OCI-LY7 (cell line): ENCODE measurements around the gene SMYD3. TPM values are rescaled to one million over a fixed set of nuclear protein-coding genes. Genes with fewer than 3 reads are reported as not detected.

Source experiments
- BruUV-seq: library from RNA; stranded (reverse); fragments of 400-500 nt; replicated peaks from 2 replicates; lab custom pipeline; 2021; lab: Mats Ljungman, UMichigan
- CTCF ChIA-PET: fragments of 300-600 bp; sonication (Branson Sonifier 250); formaldehyde crosslinking; loops from one replicate; lab custom pipeline; 2022; ENCODE audit warnings: antibody characterized with exemption; ENCODE audit not compliant: unreplicated experiment; lab: Charles Lee
- POLR2A ChIA-PET: fragments of 300-600 bp; sonication (Branson Sonifier 250); formaldehyde crosslinking; loops from one replicate; lab custom pipeline; 2022; ENCODE audit warnings: antibody characterized with exemption; lab: Charles Lee
- DNase-seq: peaks from one replicate; pipeline ENCODE4 v3.0.0-alpha.2; 2015; ENCODE audit warnings: low spot score
- H2AFZ ChIP-seq: fragments of 200-600 bp; sonication (generic), shearing (Covaris generic); 2 replicates; pipeline ENCODE4 v1.6.1; 2014; ENCODE audit warnings: mild to moderate bottlenecking, antibody characterized with exemption, low read length, moderate library complexity
- H3K27ac ChIP-seq: fragments of 200-600 bp; sonication (generic); 2 replicates; pipeline ENCODE4 v1.5.1; 2014; ENCODE audit warnings: mixed run types, low read depth, mild to moderate bottlenecking, moderate library complexity, low read length, inconsistent platforms; ENCODE audit not compliant: poor library complexity, severe bottlenecking
- H3K36me3 ChIP-seq: fragments of 200-600 bp; sonication (generic); 2 replicates; pipeline ENCODE4 v1.6.1; 2014; ENCODE audit warnings: mild to moderate bottlenecking, antibody characterized with exemption, low read length, moderate library complexity, mixed read lengths; ENCODE audit not compliant: insufficient read depth
- H3K4me1 ChIP-seq: fragments of 200-600 bp; sonication (generic); 2 replicates; pipeline ENCODE4 v1.5.1; 2014; ENCODE audit warnings: mild to moderate bottlenecking, low read length; ENCODE audit not compliant: insufficient read depth, poor library complexity, severe bottlenecking
- H3K4me2 ChIP-seq: fragments of 200-600 bp; sonication (generic); 2 replicates; pipeline ENCODE4 v1.6.1; 2014; ENCODE audit warnings: mild to moderate bottlenecking, low read length
- H3K4me3 ChIP-seq: fragments of 200-600 bp; sonication (generic); 2 replicates; pipeline ENCODE4 v1.5.1; 2014; ENCODE audit warnings: mild to moderate bottlenecking, low read depth, low read length; ENCODE audit not compliant: poor library complexity, severe bottlenecking
- H3K79me2 ChIP-seq: fragments of 200-600 bp; sonication (generic); 2 replicates; pipeline ENCODE4 v1.6.1; 2016; ENCODE audit warnings: low read depth, mild to moderate bottlenecking, low read length, moderate library complexity, mixed read lengths; ENCODE audit not compliant: insufficient read depth
- H3K9me2 ChIP-seq: fragments of 200-600 bp; sonication (generic); 2 replicates; pipeline ENCODE4 v1.6.1; 2016; ENCODE audit warnings: mild to moderate bottlenecking, low read length, mixed read lengths; ENCODE audit not compliant: insufficient read depth
- H3K9me3 ChIP-seq: fragments of 200-600 bp; sonication (generic); 2 replicates; pipeline ENCODE4 v1.6.1; 2014; ENCODE audit warnings: mild to moderate bottlenecking, mixed run types, low read length, mixed read lengths
- H4K20me1 ChIP-seq: fragments of 200-600 bp; sonication (generic); 2 replicates; pipeline ENCODE4 v1.6.1; 2014; ENCODE audit warnings: mild to moderate bottlenecking, antibody characterized with exemption, low read length, moderate library complexity, mixed read lengths; ENCODE audit not compliant: insufficient read depth
- CTCF ChIP-seq: fragments of 200-600 bp; sonication (generic); conservative IDR thresholded peaks from 2 replicates; pipeline ENCODE4 v1.5.1; 2014; ENCODE audit warnings: mild to moderate bottlenecking, antibody characterized with exemption, low read length, moderate library complexity, mixed read lengths
- EZH2phosphoT487 ChIP-seq: fragments of 200-600 bp; sonication (generic); IDR thresholded peaks from 2 replicates; pipeline ENCODE4 v1.6.1; 2018; ENCODE audit warnings: low read depth, borderline replicate concordance, mild to moderate bottlenecking, mixed run types, antibody characterized with exemption, low read length, moderate library complexity, mixed read lengths
- intact Hi-C: fragments of 100-400 bp; cut with micrococcal nuclease; formaldehyde crosslinking; loops from one replicate; pipeline ENCODE4 v1.10.0; 2022; ENCODE audit not compliant: unreplicated experiment
- total RNA-seq, 2 experiments: library from RNA; depleted of rRNA in 1 of 2; stranded (reverse); fragments of >200 nt in 1 of 2; shearing (Covaris generic) in 1 of 2; gene quantifications; 2 replicates each; pipeline ENCODE4 v1.2.3, GENCODE V29; 2014 to 2022

SMYD3 gene
- total RNA-seq, 2 experiments from 2014 or later: 28.9 to 34.5 TPM

GRCh38 chr1:245987577-245987976 lies 519.5 kb downstream of the SMYD3 start:
- Histone ChIP-seq H3K4me1 (no peaks in the 10 kb centered on the region), H3K4me2 (no peak overlapping the region), H3K9me3 (no peaks in the 10 kb centered on the region), H3K27ac (no peak overlapping the region), H2AFZ (no peak overlapping the region), H3K79me2 (no peaks in the 10 kb centered on the region), H3K9me2 (no peaks in the 10 kb centered on the region), H4K20me1 (no peaks in the 10 kb centered on the region), H3K4me3 (no peak overlapping the region), H3K36me3 (no peaks in the 10 kb centered on the region)
- ChIA-PET CTCF (no interaction called here), POLR2A (no interaction called here)
- intact Hi-C loops: no loop called here
- BruUV-seq: no TSS peak
- TF ChIP-seq EZH2phosphoT487: no peak
- TF ChIP-seq CTCF: no peak
- DNase-seq: no peak

- Histone ChIP-seq H3K79me2 (no peaks in the 10 kb centered on the region), H3K4me3 (no peak overlapping the region), H3K27ac (no peak overlapping the region), H3K36me3 (no peaks in the 10 kb centered on the region), H3K4me1 (no peaks in the 10 kb centered on the region), H3K9me2 (no peaks in the 10 kb centered on the region), H3K9me3 (no peaks in the 10 kb centered on the region), H3K4me2 (no peak overlapping the region), H4K20me1 (no peaks in the 10 kb centered on the region), H2AFZ (no peak overlapping the region)
- TF ChIP-seq EZH2phosphoT487: no peak
- no peak for TF ChIP-seq CTCF
- no peak for DNase-seq
- BruUV-seq: no TSS peak
- intact Hi-C loops: no loop called here
- ChIA-PET CTCF (no interaction called here), POLR2A (no interaction called here)
These were observed 519.9 kb downstream of the SMYD3 start for GRCh38 chr1:245987219-245987545.

- H3K27ac ChIP-seq: no peak overlapping the region
- POLR2A ChIA-PET: no interaction called here
- no peaks in the 10 kb centered on the region for H3K9me3 ChIP-seq
- H4K20me1 ChIP-seq: no peaks in the 10 kb centered on the region
- CTCF ChIA-PET: no interaction called here
- H3K36me3 ChIP-seq: no peaks in the 10 kb centered on the region
- H3K79me2 ChIP-seq: no peaks in the 10 kb centered on the region
- BruUV-seq: no TSS peak
- H3K4me3 ChIP-seq: no peak overlapping the region
- H3K9me2 ChIP-seq: no peaks in the 10 kb centered on the region
- no peak overlapping the region for H2AFZ ChIP-seq
- H3K4me2 ChIP-seq: no peak overlapping the region
- intact Hi-C loops: no loop called here
- H3K4me1 ChIP-seq: no peaks in the 10 kb centered on the region
- no peak for DNase-seq
- TF ChIP-seq CTCF (no peak), EZH2phosphoT487 (no peak)
These were observed 520.5 kb downstream of the SMYD3 start for GRCh38 chr1:245986404-245987218.
